NCI-H524 treated with DMSO at 0.1 percent for 48 hours (cell line): ENCODE results near the gene KLHL3.
"Not testable (repeated sequence)": the region's sequence is repeated elsewhere in the genome, so short reads cannot be mapped to it uniquely, and the experiment has no call there.

Experiments
- DNase-seq: peaks from one replicate; lab custom pipeline; 2025; lab: John Stamatoyannopoulos, UW

KLHL3 gene

DNA sequence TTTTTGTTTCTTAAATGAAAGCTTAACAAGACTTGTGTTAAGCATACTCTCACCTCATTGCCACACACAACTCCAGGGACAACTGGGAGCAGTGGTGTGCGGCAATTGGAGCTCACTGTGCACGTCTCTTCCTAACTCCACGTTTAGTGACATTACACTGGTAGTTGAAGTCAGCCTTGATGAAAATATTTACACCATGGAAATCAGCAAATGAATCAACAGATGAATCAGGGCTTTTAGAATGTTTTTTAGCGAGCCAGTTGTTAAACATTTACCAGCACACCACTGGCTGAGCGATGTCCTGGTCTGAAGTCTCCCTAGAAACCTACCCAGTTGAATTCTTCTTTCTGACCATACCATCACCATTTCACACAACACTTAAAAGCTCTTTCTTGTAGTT is 67.3 kb downstream of the KLHL3 start:
- DNase-seq: no peak

DNA sequence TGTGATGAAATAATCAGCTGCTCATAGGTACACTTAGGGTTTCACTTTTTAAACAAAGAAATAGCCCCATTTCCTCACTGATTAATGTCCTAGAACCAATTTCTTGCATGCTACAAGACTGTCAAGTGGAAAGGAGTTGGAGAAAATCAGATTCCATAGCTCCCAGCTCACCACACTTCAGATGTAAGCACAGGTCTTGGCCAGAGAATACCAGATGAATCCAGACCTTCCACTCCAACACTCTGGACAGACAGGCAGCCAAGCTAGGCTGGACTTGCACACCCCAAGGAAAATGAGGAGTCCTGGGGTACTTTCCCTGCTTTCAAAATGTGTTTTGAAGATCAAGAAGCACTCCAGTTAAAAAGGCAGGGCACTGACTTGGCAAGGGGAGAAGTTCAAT is 68.5 kb downstream of the KLHL3 start:
- DNase-seq: no peak

DNA sequence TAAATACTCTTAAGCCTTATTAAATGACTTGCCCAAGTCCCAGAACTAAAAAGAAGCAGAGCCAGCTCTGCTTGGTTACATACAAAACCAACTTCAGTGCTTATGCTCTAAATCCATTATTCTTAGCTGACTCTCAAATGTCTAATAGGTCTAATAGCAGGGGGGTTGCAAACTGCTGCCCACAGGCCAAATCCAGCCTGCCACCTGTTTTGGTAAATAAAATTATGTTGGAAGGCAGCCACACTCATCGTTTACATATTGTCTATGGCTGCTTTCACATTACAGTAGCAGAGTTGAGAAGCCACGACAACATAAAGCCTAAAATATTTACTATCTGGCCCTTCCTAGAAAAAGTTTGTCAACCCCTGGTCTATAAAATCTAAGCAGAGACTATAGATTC is 69.0 kb downstream of the KLHL3 start:
- DNase-seq: no peak

DNA sequence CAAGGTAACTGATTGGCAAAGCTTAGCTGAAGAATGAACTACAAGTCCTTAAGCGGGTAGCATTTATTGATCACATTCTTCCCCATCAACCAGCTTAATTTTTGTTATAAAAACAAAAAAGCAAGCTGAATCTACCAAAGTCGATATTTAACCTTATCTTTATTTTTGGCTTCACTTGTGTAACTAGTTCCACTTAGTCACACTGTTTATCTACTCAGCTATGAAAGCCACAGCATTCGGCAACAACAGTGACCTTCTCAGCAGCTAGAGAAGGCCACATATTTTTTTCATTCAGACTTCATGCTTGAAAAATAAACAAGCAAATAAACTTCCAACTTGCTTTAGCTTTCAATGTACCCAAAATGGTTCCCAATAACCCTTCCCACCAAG is 69.4 kb downstream of the KLHL3 start:
- DNase-seq: no peak

DNA sequence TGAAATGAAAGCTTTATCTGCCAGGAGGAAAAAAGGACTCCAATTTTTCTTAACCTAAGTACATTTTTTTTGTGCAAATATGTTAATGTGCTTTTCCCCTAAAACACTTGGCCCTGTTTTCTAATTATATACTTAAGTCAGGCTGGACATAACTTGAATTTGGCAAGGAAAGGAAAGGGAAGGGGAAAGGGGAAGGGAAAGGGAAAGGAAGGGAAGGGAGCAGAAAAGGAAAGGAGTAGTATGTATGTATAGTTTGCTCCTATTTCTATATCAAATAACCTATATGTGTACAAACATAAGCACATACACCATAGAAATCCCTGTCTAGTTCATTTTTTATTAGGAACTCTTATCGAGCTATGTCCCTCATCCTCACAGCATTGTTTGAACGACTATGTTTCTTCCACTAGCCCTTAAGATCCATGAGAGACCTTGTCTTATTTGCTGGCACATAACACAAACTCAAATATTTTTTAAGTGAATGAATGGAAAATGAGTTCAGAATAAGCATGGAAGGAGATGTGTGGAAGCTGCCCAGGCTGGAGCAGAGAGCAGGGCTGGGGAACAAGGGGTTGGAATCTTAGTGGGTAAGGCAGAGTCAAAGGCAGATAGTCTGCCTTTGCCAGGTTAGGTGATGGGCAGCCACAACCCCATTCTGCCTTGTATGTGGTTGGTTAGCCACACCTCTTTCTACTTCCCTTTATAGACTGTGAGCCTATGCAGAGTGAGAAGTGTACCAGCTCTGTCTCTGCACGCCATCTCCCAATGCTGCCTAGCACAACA is 70.0 kb downstream of the KLHL3 start:
- DNase-seq: no peak

DNA sequence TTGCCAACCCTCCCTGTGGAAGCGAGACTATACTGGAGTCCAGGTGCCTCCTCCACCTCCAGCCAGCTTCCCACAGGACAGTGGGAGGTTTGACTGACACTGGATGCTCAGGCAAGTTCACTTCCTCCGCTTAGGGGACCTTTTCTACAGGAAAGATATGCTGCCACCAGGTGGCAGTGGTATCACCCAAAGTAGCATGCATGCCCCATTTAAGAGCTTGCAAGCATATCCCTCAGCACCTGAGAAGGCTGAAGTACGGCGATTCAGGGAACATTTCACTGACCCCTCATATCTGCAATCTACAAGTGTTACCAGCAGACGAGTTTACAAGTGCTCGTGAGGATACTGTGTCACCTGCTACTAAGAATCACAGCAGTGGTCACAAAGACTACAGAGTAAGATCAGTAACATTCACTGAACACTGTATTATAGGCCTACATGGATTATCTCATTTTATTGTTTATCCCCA is 75.5 kb downstream of the KLHL3 start:
- DNase-seq: no peak

DNA sequence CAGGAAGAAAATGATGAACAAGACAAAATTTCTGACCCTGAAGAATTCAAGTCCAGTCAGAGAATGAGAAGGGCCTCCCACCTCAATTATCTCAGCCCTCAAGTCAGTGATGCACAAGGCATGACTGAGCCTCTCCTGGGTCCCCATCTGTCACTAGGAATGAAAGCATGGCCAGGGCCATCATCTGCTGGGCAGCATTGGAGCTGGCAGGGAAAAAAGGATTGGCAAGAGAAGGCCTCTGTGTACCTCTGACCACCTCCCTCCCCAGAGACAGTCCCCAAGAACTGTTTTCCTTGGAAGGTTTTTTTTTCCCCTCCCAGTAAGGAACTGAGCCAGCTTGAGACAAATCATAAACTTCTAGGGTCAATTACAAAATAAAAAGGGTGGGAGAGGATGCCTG is 76.7 kb downstream of the KLHL3 start:
- DNase-seq: no peak

DNA sequence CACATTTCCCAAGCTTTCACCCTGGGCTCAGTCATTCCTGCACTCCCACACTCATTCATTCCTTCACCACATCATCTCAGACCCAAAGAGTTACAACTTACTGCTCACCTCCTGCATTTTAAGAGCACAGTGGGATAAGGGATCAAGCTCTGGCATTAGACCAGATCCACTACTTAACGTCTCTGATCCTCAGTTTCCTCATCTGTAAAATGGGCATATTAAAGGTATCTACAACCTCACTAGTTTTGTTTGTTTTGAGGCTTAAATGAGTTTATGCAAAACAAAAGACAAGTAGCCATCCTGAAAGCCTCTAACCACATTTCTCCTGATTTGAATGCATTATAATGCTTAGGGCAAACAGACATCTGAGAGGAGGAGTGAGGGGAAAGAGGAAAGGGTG is 77.6 kb downstream of the KLHL3 start:
- no peak for DNase-seq

DNA sequence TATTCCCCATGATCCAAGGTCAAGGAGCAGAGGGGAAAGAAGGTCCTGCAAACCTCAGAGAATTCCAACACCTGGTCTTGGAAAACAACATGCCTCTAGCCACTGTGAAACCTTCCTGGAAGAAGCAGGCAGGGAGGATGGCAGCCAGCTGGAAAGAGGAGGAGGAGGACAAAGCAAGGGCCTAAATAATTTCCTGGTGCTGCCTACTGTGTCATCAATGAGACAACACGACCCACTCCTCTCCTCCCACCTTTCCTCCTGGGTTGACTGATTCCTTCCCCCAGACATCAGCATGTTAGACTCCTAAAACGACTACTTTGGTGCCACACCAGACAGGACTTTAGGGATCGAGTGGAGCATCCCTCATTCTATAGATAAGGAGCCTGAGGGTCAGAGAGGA is 78.8 kb downstream of the KLHL3 start:
- DNase-seq: no peak

DNA sequence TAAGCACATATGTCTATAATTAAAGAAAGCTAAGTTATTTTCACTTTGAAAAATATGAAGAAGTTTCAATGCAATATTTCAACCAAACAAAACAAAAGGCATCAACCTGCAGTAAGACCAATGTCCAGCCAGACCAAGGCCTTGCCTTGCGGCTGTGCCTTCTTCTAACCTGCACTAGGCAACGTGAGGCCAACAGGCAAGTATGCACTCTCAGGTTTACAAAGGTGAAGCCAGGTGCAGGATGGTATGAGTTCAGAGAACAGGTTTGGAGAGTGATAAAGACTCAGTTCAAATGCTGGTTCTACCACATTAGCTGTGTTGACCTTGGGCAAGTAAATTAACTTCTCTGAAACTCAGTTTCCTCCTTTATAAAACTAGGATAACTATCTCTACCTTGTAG is 79.3 kb downstream of the KLHL3 start:
- no peak for DNase-seq

DNA sequence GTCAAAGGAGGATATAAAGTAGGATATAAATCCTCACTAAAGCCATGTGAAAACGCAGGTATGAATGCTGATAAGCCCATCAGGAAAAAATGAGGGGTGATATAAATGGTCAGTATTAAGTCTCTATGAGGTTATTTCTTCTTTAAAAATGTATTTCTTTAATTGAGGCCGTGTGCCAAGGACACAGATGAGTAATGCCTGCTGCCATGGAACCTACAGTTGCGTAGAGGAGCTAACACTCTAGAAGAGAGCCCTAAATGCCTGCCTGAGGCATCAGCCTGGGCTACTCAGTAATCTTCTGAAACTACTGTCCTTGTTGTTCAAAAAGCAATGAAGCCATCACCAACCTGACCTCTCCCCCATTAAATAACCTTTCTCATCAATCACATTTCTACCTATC is 84.9 kb downstream of the KLHL3 start:
- no peak for DNase-seq

DNA sequence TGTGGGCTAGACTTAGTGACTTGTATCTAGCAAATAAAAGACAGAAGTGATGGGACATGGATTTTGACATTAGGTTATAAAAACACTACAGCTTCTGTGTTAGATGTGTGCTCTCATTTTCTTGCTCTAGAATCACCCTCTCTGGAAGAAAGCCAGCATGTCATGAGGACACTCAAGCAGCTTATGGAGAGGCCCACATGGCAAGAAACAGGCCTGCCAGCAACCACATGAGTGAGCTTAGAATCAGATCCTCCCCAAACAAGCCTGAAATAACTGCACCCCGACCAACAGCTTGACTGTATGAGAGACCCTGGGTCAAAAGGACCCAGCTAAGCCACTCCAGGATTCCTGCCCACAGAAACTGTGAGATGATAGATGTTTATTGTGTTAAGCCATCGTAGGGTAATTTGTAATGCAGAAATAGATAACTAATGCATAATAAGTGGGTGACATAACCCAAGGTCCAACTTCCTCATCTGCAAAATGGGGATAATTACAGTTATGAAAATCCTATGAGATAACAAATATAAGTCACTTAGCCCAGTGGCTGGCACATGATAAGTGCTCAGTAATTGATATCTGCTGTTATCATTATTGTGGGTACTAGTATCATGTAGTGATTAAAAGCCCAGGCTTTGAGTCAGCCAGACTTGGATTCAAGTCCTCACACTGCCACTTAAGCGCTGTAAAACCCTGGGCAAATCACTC is 86.5 kb downstream of the KLHL3 start:
- DNase-seq: peak; percentile 71

DNA sequence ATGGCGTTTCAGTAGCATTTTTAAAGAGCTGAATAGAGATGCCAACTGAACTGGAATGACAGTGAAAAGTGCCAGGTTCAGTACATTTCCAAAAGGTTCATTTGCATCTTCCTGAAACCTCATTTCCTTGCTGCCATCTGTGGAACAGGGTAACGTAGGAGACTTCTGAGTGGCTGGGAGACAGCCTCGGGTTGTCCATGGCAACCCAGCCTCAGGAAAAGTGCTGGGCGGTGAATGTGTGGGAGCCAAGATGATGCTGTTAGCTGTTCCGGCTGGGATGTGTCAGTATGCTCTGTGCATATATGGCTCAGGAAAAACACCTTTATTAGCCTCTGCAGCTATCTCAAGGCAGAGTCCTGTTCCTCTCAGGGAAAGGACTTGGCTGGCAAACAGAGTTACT is 87.5 kb downstream of the KLHL3 start:
- DNase-seq: no peak

DNA sequence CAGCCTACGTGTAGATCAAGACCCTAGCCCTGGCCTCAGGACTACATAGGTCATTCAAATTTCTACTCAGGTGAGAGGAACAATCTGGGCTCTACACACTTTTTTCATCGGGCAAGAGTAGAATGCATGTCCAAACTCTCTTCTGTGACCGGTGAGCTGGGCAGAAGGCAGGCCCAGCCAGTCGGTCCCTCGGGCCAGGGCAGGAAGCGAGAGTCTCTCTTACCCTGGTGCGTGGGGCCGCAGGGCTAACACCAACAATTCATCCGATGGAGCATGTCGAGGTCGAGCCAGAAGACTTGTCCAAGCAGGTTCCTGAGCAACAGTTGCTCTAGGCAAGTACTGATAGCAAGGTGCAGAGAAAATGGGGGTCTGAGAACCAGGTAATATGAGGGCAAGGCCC is 88.5 kb downstream of the KLHL3 start:
- no peak for DNase-seq

DNA sequence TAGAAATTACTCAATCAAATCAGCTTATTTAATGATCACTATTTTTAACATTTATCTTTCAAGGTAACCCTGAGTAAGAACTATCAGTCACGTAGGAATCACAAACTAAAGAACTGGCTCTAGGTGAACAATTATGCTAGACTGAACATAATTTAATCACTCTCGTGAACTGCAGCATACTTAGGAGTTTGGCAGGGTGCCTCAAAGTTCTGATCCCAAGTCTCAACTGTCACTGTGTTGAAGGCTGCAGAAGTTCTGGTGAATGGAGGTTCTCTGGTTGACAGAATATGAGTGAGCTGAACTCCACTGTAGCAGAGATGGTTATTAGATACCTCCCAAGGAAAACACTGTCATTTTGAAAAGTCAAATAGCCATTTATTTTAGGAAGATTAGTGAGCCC is 89.1 kb downstream of the KLHL3 start:
- no peak for DNase-seq

DNA sequence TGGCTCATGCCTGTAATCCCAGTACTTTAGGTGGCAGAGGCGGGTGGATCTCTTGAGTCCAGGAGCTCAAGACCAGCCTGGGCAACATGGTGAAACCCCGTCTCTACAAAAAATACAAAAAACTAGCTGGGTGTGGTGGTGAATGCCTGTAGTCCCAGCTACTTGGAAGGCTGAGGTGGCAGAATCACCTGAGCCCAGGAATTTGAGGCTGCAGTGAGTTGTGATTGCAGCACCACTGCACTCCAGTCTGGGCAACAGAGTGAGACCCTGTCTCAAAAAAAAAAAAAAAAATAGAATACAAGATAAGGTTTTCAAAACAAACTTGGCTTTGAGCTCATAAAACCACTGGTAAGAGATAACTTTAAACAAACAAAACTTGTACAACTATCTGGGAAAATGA is 92.8 kb downstream of the KLHL3 start:
- DNase-seq: not testable (repeated sequence)

DNA sequence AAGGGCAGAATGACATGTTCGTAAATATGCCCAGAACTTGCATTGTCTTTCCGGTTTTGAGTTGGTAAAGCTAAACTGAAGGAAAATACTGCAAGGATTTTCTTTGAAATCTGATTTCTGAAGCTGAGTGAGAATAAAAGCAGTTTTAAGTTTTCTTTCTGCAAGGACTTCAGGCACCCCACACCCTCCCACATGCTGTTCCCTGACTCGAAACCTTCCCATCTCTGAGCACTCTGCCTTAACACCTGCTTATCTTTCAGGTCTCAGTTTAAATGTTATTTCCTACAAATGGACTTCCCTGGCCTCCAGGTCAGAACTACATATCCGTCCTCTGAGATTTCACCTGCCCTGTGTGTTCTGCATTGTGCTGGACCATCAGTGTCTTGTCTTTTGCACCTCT is 93.8 kb downstream of the KLHL3 start:
- no peak for DNase-seq

DNA sequence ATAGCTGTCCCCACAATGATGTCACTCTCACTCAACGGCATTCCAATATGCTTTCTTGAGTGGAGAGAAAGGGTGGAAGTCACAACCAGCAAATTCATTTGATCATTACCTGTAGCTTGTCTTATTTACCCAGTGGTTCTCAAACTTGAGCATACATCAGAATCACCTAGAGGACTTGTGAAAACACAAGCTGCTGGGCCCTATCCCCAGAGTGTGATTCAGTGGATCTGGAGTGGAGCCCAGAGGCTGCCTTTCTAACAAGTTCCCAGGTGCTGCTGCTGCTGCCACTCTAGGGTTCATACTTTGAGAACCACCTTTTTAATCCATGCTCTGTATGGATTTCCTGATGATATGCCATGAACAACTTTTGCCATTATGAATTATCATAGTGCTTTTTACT is 94.7 kb downstream of the KLHL3 start:
- DNase-seq: no peak

DNA sequence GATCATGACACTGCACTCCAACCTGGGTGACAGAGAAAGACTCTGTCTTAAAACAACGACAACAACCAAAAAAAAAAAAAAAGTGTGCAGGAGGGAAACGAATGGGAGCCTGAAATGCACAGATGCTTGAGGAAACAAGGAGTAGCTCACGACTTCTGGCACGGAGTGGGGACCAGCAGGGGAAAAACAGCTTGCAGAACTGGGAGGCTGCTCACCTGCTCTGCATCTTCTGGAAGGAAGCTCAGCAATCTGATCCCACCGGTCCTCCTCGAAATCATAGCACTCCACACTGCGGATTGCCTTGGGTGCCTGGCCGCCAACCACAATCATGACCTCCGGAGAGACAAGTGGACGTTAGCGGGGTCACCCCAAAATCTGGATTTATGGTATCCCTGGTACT is 96.2 kb downstream of the KLHL3 start:
- no peak for DNase-seq

DNA sequence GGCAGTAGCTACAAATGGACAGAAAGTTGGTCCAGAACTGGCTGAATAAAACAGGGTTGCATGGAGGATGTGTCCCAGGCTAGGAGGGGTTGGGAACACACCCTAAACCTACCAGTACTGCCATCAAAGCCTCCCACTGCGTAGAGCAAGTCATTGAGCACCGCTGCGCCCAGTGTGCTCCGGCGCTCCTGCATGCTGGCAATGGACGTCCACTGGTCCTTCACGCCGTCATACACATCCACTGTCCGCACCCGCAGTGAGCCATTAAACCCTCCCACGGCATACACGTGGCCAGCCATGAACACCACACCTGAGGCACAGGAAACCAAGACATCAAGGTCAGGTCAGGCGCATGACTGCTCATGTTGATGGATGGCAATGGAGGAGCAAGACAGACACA is 97.0 kb downstream of the KLHL3 start:
- no peak for DNase-seq

DNA sequence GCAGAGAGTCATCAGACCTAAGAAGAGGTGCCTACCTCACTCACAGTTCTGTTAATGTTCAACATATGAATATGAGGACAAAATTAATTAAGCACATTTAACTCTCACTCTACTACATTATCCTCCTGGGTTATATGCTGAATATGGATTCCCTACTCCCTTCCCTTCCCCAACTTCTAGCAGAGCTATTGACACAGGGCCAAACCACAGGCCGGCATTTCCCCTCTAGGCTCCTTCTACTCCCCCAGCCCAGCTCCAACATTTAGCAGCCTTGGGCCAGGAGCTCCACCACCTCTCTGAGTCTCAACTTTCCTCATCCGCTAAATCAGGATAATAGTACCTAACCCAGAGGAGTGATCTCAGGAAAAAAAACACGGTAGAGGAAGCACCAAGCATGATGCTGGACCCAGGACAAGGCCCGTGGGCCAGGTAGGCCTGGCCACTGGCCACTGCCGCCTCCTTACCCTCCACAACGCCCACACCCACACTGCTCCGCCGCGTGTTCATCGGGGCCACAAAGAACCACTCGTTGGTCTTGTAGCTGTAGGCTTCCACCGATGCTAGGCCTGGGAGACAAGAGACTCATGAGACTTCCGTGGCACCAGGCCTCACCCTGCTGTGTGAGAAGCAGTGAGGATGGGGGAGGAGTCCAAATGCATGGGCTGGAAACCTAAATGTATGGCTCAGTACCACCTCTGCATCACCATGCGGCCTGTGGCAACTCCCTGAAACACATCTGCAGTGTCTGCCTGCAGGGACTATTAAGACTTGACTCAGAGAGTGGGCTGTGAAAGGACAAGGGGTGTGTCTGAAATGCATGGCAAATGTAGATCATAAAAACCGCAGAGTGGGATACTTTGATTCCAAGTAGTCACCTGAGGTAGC is 98.8 kb downstream of the KLHL3 start:
- no peak for DNase-seq

DNA sequence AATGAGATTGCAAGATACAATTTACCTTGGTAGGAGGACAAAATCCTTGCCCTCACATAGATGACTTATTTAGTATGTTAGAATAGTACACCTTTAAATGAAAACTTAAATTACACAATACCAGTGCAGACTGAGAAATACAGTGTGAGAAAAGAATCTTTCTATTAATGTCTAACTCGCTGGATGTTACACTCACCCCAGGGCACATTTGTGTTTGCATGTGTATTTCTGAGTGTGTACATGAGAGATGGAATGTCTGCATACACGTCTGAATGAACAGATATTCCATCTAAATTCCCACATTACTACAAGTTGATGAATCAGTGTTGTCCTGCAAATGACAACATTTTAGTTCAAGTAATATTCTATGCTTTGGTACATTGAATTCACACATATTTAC is 99.8 kb downstream of the KLHL3 start:
- no peak for DNase-seq

DNA sequence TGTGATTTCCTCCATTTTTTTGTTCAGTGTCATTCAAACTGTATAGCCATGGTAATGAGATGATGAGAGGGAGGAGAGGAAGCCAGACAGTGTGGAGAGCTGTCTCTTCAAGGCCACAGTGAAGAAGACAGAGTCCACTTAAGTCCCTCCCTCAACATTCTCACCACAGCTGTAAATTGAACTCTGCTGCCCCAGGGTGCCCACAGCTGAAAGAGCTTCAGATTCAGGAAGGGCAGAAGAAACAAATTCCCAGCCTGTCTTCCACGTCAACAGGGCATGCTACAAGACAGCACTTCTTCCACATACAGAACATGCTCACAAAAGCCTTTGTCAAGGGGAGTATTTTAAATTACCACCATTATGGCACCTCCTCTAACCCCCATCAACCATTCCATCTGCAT is 100.4 kb downstream of the KLHL3 start:
- no peak for DNase-seq
